ENCODE measurements around the gene RNH1. TPM values are rescaled to one million over a fixed set of nuclear protein-coding genes. Genes with fewer than 3 reads are reported as not detected.

The RNH1 gene
- polyA plus RNA-seq, 3 donors, result 381 to 445 (median 443) TPM

- H3K4me1 Mint-ChIP-seq, result peaks cover 18% of the 10 kb centered on the region
- WGBS (ENCODE audit: insufficient coverage), result under 1% methylated on average over 106 of the region's 108 CpGs
- no peaks in the 10 kb centered on the region for H3K9me3 Mint-ChIP-seq
- Histone ChIP-seq H3K9me3 (replicated peaks in 1 of 2; ENCODE audit: control insufficient read depth in 1 of 2, insufficient read depth in 1 of 2, low read length in 2 of 2) (no peaks in the 10 kb centered on the region), H3K9ac (ENCODE audit: insufficient read depth, low read length, poor library complexity, severe bottlenecking) (peak within 1 kb of the TSS; percentile 86), H3K4me2 (replicated peaks; ENCODE audit: extremely low read depth, low read length, poor library complexity, severe bottlenecking) (peak within 1 kb of the TSS; percentile 97), H3K27ac (ENCODE audit: low read depth in 1 of 2, low read length in 2 of 2) (peak within 1 kb of the TSS; percentile 62 to 82), H3K27me3 (ENCODE audit: control insufficient read depth in 2 of 2, insufficient read depth in 2 of 2, low read length in 2 of 2) (no peaks in the 10 kb centered on the region), H3K4me1 (ENCODE audit: control insufficient read depth in 1 of 2, insufficient read depth in 2 of 2, low read length in 2 of 2) (peaks cover 27 to 34% of the 10 kb centered on the region in 2 donors), H3K4me3 (replicated peaks in 1 of 3; ENCODE audit: low read depth in 2 of 3, low read length in 3 of 3) (peak within 1 kb of the TSS; percentile 51 to 95 (median 68)), H2AFZ (ENCODE audit: insufficient read depth, low read depth, low read length, poor library complexity, severe bottlenecking) (peak within 1 kb of the TSS; percentile 93), H4K20me1 (ENCODE audit: insufficient read depth, low read length) (peaks cover 14% of the 10 kb centered on the region), H3K79me2 (ENCODE audit: insufficient read depth, low read length) (peaks cover 14% of the 10 kb centered on the region), H3K36me3 (replicated peaks in 1 of 2; ENCODE audit: control insufficient read depth in 1 of 2, insufficient read depth in 2 of 2, low read length in 2 of 2) (peaks cover 4 to 26% of the 10 kb centered on the region in 2 donors)
- H3K27me3 Mint-ChIP-seq (ENCODE audit: low read depth in 3 of 3), result peaks cover 3 to 7% (median 6%) of the 10 kb centered on the region in 3 donors
- intact Hi-C loops (cut with micrococcal nuclease), result loop anchor here (2.0 to 5.0 kb wide), 4 partner anchors 33 to 57 kb away; partner anchors contain the start of genes RNH1 (in 2 of the 2) and SIGIRR (in 1 of the 2)
- peak within 1 kb of the TSS; percentile 99 to 100 for H3K4me3 Mint-ChIP-seq
- H3K27ac Mint-ChIP-seq, result peak within 1 kb of the TSS; percentile 87 to 98 (median 95)
- TF ChIP-seq CTCF (IDR thresholded peaks at IDR 0.05), result no peak
- peak; percentile 90 to 91 (median 90) for DNase-seq
- H3K36me3 Mint-ChIP-seq, result peaks cover 18 to 28% of the 10 kb centered on the region in 2 donors
Measured at GRCh38 chr11:449889-450808, 56.9 kb downstream of the RNH1 start, which contains the start of gene PTDSS2. PTDSS2 (plus strand) TSS chr11:450279; CDS start chr11:450456, 177 bp downstream.

Data from CD14-positive monocyte (primary cell).